K562 (cell line): ENCODE results near the gene PFN3. TPM values are rescaled to one million over a fixed set of nuclear protein-coding genes. Genes with fewer than 3 reads are reported as not detected.

Experiments used
- BCOR ChIP-seq: fragments of 450-650 bp; IDR thresholded peaks from 2 replicates; pipeline ENCODE4 v1.6.1; 2016
- BRD9 ChIP-seq: fragments of 450-650 bp; IDR thresholded peaks from 2 replicates; pipeline ENCODE4 v1.6.1; 2018; ENCODE audit warnings: low read depth; ENCODE audit not compliant: partially characterized antibody
- CBFA2T2 ChIP-seq: fragments of 450-650 bp; conservative IDR thresholded peaks from 2 replicates; pipeline ENCODE4 v1.6.1; 2017; ENCODE audit warnings: mild to moderate bottlenecking
- CCNT2 ChIP-seq: IDR thresholded peaks from 2 replicates; pipeline ENCODE4 v1.6.1; 2011; ENCODE audit warnings: borderline replicate concordance, low read depth, mild to moderate bottlenecking, moderate library complexity, mixed read lengths, low read length; ENCODE audit not compliant: insufficient read length; ENCODE audit errors: extremely low read depth
- HNRNPK ChIP-seq: fragments of 200-400 bp; formaldehyde crosslinking; IDR thresholded peaks from one replicate; pipeline ENCODE4 v1.6.1; 2018; ENCODE audit warnings: mild to moderate bottlenecking, low read depth, low read length; ENCODE audit not compliant: poor library complexity, severe bottlenecking
- POLR2H ChIP-seq: IDR thresholded peaks from 2 replicates; pipeline ENCODE4 v1.6.1; 2016; ENCODE audit warnings: missing genetic modification characterization, low read depth, mild to moderate bottlenecking, control low read depth, missing compliant biosample characterization, moderate library complexity
- PRMT5 ChIP-seq: sonication (generic); formaldehyde crosslinking; IDR thresholded peaks from 2 replicates; pipeline ENCODE4 v1.5.0; 2020; ENCODE audit warnings: missing genetic modification reagents
- SUPT5H ChIP-seq: fragments of 450-650 bp; IDR thresholded peaks from 2 replicates; pipeline ENCODE4 v1.6.1; 2016
- TAF9B ChIP-seq: fragments of 450-650 bp; IDR thresholded peaks from 2 replicates; pipeline ENCODE4 v1.6.1; 2018; ENCODE audit warnings: mild to moderate bottlenecking; ENCODE audit not compliant: partially characterized antibody
- TCF7 ChIP-seq: sonication (generic); IDR thresholded peaks from 2 replicates; pipeline ENCODE4 v1.6.1; 2016; ENCODE audit warnings: antibody characterized with exemption, borderline replicate concordance
- ZFP30 ChIP-seq: fragments of 250-450 bp; sonication (Bioruptor Pico); IDR thresholded peaks from 2 replicates; pipeline ENCODE4 v1.8.0; 2022; ENCODE audit warnings: moderate library complexity, mild to moderate bottlenecking, inconsistent platforms, borderline replicate concordance
- ZNF165 ChIP-seq: fragments of 250-450 bp; sonication (Bioruptor Pico); IDR thresholded peaks from 2 replicates; pipeline ENCODE4 v1.4.0; 2020; ENCODE audit warnings: borderline replicate concordance
- polyA plus RNA-seq, 8 experiments: library from polyadenylated mRNA; depleted of rRNA in 4 of 8; stranded (reverse) in 5 of 8; unstranded in 3 of 8; fragments of >200 nt; fragmentation: Nextera tagmentation in 2 of 8; fragmentation: Illumina TruSeq in 1 of 8; extraction: Ambion mirVana in 2 of 8; extraction: Trizol in 1 of 8; gene quantifications; 2 replicates each; pipeline versions ENCODE4 v1.2.1 to v1.2.3, GENCODE V29; 2011 to 2014; ENCODE audit warnings: inconsistent platforms in 1 of 8, missing spikeins in 1 of 8
- total RNA-seq, 7 experiments: library from RNA; depleted of rRNA in 6 of 7; stranded (reverse); fragments of >200 nt in 6 of 7; fragmentation: Illumina TruSeq in 2 of 7; extraction: Trizol in 2 of 7; gene quantifications; 2 replicates each; pipeline versions ENCODE4 v1.2.1 to v1.2.3, GENCODE V29; 2011 to 2021; ENCODE audit warnings: low replicate concordance in 1 of 7
- TF ChIP-seq, protein P1 (sequence below): fragments of 450-650 bp; IDR thresholded peaks from 2 replicates; pipeline ENCODE4 v1.6.1; 2016
- TF ChIP-seq, protein P2 (sequence below): fragments of 450-650 bp; formaldehyde crosslinking; IDR thresholded peaks from 2 replicates; pipeline ENCODE4 v1.4.0; 2020; ENCODE audit warnings: mild to moderate bottlenecking
- TF ChIP-seq, protein P3 (sequence below): fragments of 250-450 bp; sonication (Bioruptor Pico); IDR thresholded peaks from 2 replicates; pipeline ENCODE4 v1.8.0; 2022; ENCODE audit warnings: inconsistent platforms, mild to moderate bottlenecking, moderate library complexity, borderline replicate concordance

Gene PFN3
- total and polyA plus RNA-seq, 9 of the 15 experiments (the other 6 are each of a cell fraction or from before 2014, with no cell fraction given), result not detected

DNA sequence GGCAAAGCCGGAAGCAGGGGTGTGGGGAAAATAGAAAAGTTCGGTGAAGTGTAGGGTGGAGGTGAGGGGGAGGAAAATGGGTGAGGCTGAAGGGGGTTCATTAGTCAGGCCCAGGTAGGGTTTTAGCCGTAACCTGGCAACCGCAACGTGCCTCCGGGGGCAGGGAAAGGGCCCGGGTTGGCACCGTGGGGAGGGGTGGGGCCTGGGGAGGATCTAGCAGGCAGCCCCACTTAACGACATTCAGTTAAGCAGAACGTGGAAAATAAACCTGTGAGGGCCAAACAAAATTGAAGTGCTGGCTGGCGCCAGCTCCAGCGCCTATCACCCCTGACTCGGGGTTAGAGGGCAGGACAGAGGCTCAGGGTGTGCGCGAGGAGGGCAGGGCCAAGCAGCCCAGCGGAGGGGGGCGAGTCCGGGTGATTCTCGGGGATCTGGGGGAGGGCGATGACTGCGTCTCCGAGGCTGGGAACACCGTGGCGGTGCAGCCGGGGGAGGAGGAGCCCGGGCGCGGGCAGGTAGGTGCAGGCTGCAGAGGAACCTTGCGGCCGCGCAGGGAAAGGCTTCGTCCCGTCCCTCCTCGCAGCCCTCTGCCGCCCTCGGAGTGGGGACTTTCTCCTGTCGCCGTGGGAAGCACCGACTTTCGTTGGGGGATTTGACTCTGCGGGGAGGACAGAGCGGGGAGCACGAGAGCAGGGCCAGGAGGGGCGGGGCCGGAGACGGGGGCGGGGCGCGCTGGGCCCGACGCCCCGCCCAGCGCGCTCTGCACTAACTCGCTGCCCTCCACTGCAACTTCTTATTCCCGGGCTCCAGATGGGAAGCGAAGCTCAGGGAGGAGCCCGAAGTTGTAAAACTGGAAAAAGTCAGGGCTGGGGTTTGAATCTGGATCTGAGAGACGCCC lies 37.6 kb downstream of the PFN3 start (continued):
- TF ChIP-seq CCNT2, result peak; percentile 58
- TF ChIP-seq, protein P1, sequence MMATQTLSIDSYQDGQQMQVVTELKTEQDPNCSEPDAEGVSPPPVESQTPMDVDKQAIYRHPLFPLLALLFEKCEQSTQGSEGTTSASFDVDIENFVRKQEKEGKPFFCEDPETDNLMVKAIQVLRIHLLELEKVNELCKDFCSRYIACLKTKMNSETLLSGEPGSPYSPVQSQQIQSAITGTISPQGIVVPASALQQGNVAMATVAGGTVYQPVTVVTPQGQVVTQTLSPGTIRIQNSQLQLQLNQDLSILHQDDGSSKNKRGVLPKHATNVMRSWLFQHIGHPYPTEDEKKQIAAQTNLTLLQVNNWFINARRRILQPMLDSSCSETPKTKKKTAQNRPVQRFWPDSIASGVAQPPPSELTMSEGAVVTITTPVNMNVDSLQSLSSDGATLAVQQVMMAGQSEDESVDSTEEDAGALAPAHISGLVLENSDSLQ, result peak; percentile 56
- TF ChIP-seq TCF7, result no peak
- no peak for TF ChIP-seq BCOR
- no peak for TF ChIP-seq HNRNPK
- peak; percentile 47; the same call in 1 of the 2 replicates for TF ChIP-seq SUPT5H
- TF ChIP-seq BRD9, result no peak
- TF ChIP-seq ZNF165 (CRISPR knock-in tag), result no peak
- TF ChIP-seq, protein P2, sequence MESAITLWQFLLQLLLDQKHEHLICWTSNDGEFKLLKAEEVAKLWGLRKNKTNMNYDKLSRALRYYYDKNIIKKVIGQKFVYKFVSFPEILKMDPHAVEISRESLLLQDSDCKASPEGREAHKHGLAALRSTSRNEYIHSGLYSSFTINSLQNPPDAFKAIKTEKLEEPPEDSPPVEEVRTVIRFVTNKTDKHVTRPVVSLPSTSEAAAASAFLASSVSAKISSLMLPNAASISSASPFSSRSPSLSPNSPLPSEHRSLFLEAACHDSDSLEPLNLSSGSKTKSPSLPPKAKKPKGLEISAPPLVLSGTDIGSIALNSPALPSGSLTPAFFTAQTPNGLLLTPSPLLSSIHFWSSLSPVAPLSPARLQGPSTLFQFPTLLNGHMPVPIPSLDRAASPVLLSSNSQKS, result no peak
- TF ChIP-seq, protein P3, sequence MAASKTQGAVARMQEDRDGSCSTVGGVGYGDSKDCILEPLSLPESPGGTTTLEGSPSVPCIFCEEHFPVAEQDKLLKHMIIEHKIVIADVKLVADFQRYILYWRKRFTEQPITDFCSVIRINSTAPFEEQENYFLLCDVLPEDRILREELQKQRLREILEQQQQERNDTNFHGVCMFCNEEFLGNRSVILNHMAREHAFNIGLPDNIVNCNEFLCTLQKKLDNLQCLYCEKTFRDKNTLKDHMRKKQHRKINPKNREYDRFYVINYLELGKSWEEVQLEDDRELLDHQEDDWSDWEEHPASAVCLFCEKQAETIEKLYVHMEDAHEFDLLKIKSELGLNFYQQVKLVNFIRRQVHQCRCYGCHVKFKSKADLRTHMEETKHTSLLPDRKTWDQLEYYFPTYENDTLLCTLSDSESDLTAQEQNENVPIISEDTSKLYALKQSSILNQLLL, result no peak
- TF ChIP-seq ZFP30 (CRISPR knock-in tag), result no peak
- TF ChIP-seq PRMT5 (CRISPR knock-in tag), result no peak
- TF ChIP-seq POLR2H, result no peak
- no peak for TF ChIP-seq TAF9B
- no peak for TF ChIP-seq CBFA2T2
